Activated naive CD4-positive, alpha-beta T cell treated with anti-CD3 and anti-CD28 coated beads for 36 hours (primary cell): ENCODE results near the gene NEURL1B. TPM values are rescaled to one million over a fixed set of nuclear protein-coding genes. Genes with fewer than 3 reads are reported as not detected.
A peak's percentile ranks its signal among the peaks of the same experiment; 100 is the strongest.

Experiments
- CTCF ChIA-PET: fragments of 350-600 bp; sonication (Branson Sonifier 250); formaldehyde crosslinking; loops from one replicate; lab custom pipeline; 2021; ENCODE audit warnings: antibody characterized with exemption; lab: Charles Lee
- DNase-seq: peaks from one replicate; pipeline ENCODE4 v3.0.0-alpha.2; 2020
- H3K27ac Mint-ChIP-seq: one replicate; pipeline ENCODE4 v1.8.0; 2021; ENCODE audit warnings: mild to moderate bottlenecking, mixed read lengths
- H3K27me3 Mint-ChIP-seq: one replicate; pipeline ENCODE4 v1.8.0; 2021; ENCODE audit warnings: low read depth, mixed read lengths
- H3K36me3 Mint-ChIP-seq: one replicate; pipeline ENCODE4 v1.8.0; 2021; ENCODE audit warnings: low read depth, mixed read lengths
- H3K4me1 Mint-ChIP-seq: one replicate; pipeline ENCODE4 v1.8.0; 2021; ENCODE audit warnings: low read depth, mixed read lengths
- H3K4me3 Mint-ChIP-seq: one replicate; pipeline ENCODE4 v1.8.0; 2021; ENCODE audit warnings: mild to moderate bottlenecking, moderate library complexity, mixed read lengths
- H3K9me3 Mint-ChIP-seq: one replicate; pipeline ENCODE4 v1.8.0; 2021; ENCODE audit warnings: mixed read lengths
- intact Hi-C: fragments of 100-400 bp; cut with micrococcal nuclease; formaldehyde crosslinking; loops from one replicate; pipeline ENCODE4 v1.15.1; 2023
- total RNA-seq, 2 experiments: library from RNA; stranded (reverse); gene quantifications; one replicate each; pipeline ENCODE4 v1.2.3, GENCODE V29; 2021

Gene NEURL1B
- total RNA-seq, 2 experiments from 2014 or later = 0.57 to 0.64 TPM

- H3K4me3 Mint-ChIP-seq = no peak overlapping the region
- no peaks in the 10 kb centered on the region for H3K36me3 Mint-ChIP-seq
- H3K27me3 Mint-ChIP-seq = no peaks in the 10 kb centered on the region
- no peaks in the 10 kb centered on the region for H3K4me1 Mint-ChIP-seq
- intact Hi-C loops = no loop called here
- no peaks in the 10 kb centered on the region for H3K9me3 Mint-ChIP-seq
- CTCF ChIA-PET = interaction anchor here (1.1 kb wide), 1 partner anchor 67 kb away, joined by 6 read pairs; no protein-coding TSS in a partner anchor
- H3K27ac Mint-ChIP-seq = no peak overlapping the region
- no peak for DNase-seq
Measured at GRCh38 chr5:172630482-172630881, 10.6 kb upstream of the NEURL1B start.

- intact Hi-C loops = no loop called here
- DNase-seq = no peak
- Mint-ChIP-seq H3K9me3 (no peaks in the 10 kb centered on the region), H3K27ac (no peak overlapping the region), H3K27me3 (no peaks in the 10 kb centered on the region), H3K36me3 (no peaks in the 10 kb centered on the region), H3K4me3 (no peak overlapping the region), H3K4me1 (no peaks in the 10 kb centered on the region)
- CTCF ChIA-PET = interaction anchor here (0.6 kb wide), 1 partner anchor 686 kb away, joined by 3 read pairs; no protein-coding TSS in a partner anchor
Measured at GRCh38 chr5:172630986-172631385, 10.1 kb upstream of the NEURL1B start.

GRCh38 chr5:172632346-172633092, 8.5 kb upstream of the NEURL1B start:
- Mint-ChIP-seq H3K4me3 (no peak overlapping the region), H3K27me3 (no peaks in the 10 kb centered on the region), H3K27ac (no peak overlapping the region), H3K9me3 (no peaks in the 10 kb centered on the region), H3K4me1 (no peaks in the 10 kb centered on the region), H3K36me3 (no peaks in the 10 kb centered on the region)
- DNase-seq = no peak
- intact Hi-C loops = no loop called here
- CTCF ChIA-PET = no interaction called here

GRCh38 chr5:172633403-172633970, 7.6 kb upstream of the NEURL1B start:
- Mint-ChIP-seq H3K36me3 (no peaks in the 10 kb centered on the region), H3K4me3 (no peak overlapping the region), H3K27me3 (peaks cover 3% of the 10 kb centered on the region), H3K9me3 (no peaks in the 10 kb centered on the region), H3K4me1 (no peaks in the 10 kb centered on the region), H3K27ac (no peak overlapping the region)
- intact Hi-C loops = no loop called here
- CTCF ChIA-PET = no interaction called here
- no peak for DNase-seq

GRCh38 chr5:172634106-172634899, 6.8 kb upstream of the NEURL1B start:
- Mint-ChIP-seq H3K9me3 (no peaks in the 10 kb centered on the region), H3K36me3 (no peaks in the 10 kb centered on the region), H3K4me1 (no peaks in the 10 kb centered on the region), H3K27me3 (peaks cover 9% of the 10 kb centered on the region), H3K27ac (no peak overlapping the region), H3K4me3 (no peak overlapping the region)
- CTCF ChIA-PET = no interaction called here
- intact Hi-C loops = no loop called here
- DNase-seq = no peak

GRCh38 chr5:172635038-172635437, 6.0 kb upstream of the NEURL1B start:
- intact Hi-C loops = no loop called here
- Mint-ChIP-seq H3K27ac (no peak overlapping the region), H3K36me3 (no peaks in the 10 kb centered on the region), H3K9me3 (no peaks in the 10 kb centered on the region), H3K27me3 (peaks cover 15% of the 10 kb centered on the region), H3K4me3 (no peak overlapping the region), H3K4me1 (no peaks in the 10 kb centered on the region)
- DNase-seq = no peak
- CTCF ChIA-PET = no interaction called here

- H3K4me1 Mint-ChIP-seq = peaks cover 3% of the 10 kb centered on the region
- DNase-seq = no peak
- no peak overlapping the region for H3K4me3 Mint-ChIP-seq
- no peaks in the 10 kb centered on the region for H3K36me3 Mint-ChIP-seq
- no peak overlapping the region for H3K27ac Mint-ChIP-seq
- no peaks in the 10 kb centered on the region for H3K9me3 Mint-ChIP-seq
- intact Hi-C loops = no loop called here
- H3K27me3 Mint-ChIP-seq = peaks cover 20% of the 10 kb centered on the region
- CTCF ChIA-PET = interaction anchor here (0.5 to 0.6 kb wide), 2 partner anchors 10 to 71 kb away, joined by 3 read pairs; no protein-coding TSS in a partner anchor
Measured at GRCh38 chr5:172636279-172637050, 4.6 kb upstream of the NEURL1B start.

GRCh38 chr5:172637110-172637580, 3.9 kb upstream of the NEURL1B start:
- CTCF ChIA-PET = interaction anchor here (0.6 kb wide), 1 partner anchor 11 kb away, joined by 3 read pairs; no protein-coding TSS in a partner anchor
- H3K4me3 Mint-ChIP-seq = no peak overlapping the region
- intact Hi-C loops = no loop called here

GRCh38 chr5:172637740-172638139, 3.3 kb upstream of the NEURL1B start:
- intact Hi-C loops = no loop called here
- Mint-ChIP-seq H3K4me1 (peaks cover 3% of the 10 kb centered on the region), H3K36me3 (no peaks in the 10 kb centered on the region), H3K27me3 (peaks cover 30% of the 10 kb centered on the region), H3K9me3 (no peaks in the 10 kb centered on the region), H3K27ac (no peak overlapping the region), H3K4me3 (no peak overlapping the region)
- CTCF ChIA-PET = no interaction called here
- DNase-seq = no peak

More at GRCh38 chr5:172637110-172637580, 3.9 kb upstream of the NEURL1B start:
- Mint-ChIP-seq H3K27me3 (peaks cover 24% of the 10 kb centered on the region), H3K9me3 (no peaks in the 10 kb centered on the region), H3K27ac (no peak overlapping the region), H3K36me3 (no peaks in the 10 kb centered on the region), H3K4me1 (peaks cover 3% of the 10 kb centered on the region)
- DNase-seq = no peak

- no peaks in the 10 kb centered on the region for H3K36me3 Mint-ChIP-seq
Measured at GRCh38 chr5:172638209-172638768, 2.8 kb upstream of the NEURL1B start.

GRCh38 chr5:172640139-172640538, 924 bp upstream of the NEURL1B start:
- no peak for DNase-seq

More at GRCh38 chr5:172638209-172638768, 2.8 kb upstream of the NEURL1B start:
- Mint-ChIP-seq H3K27ac (no peak overlapping the region), H3K27me3 (peaks cover 33% of the 10 kb centered on the region), H3K4me1 (peaks cover 3% of the 10 kb centered on the region), H3K9me3 (no peaks in the 10 kb centered on the region), H3K4me3 (no peak overlapping the region)
- no peak for DNase-seq
- CTCF ChIA-PET = no interaction called here
- intact Hi-C loops = no loop called here

More at GRCh38 chr5:172640139-172640538, 924 bp upstream of the NEURL1B start:
- Mint-ChIP-seq H3K27ac (no peak overlapping the region), H3K27me3 (peaks cover 37% of the 10 kb centered on the region), H3K4me1 (peaks cover 3% of the 10 kb centered on the region), H3K36me3 (no peaks in the 10 kb centered on the region), H3K4me3 (peak overlapping the region; percentile 33), H3K9me3 (no peaks in the 10 kb centered on the region)
- intact Hi-C loops = loop anchor here (2.0 kb wide), 1 partner anchor 57 kb away; no protein-coding TSS in a partner anchor
- CTCF ChIA-PET = interaction anchor here (0.6 kb wide), 1 partner anchor 294 kb away, joined by 5 read pairs; no protein-coding TSS in a partner anchor
